DMS 273 treated with DMSO at 0.1 percent for 48 hours (cell line): Measurements from ENCODE around the gene TAX1BP1.

ENCODE experiments used
- DNase-seq: peaks from one replicate; lab custom pipeline; 2025; lab: John Stamatoyannopoulos, UW

The TAX1BP1 gene

DNA sequence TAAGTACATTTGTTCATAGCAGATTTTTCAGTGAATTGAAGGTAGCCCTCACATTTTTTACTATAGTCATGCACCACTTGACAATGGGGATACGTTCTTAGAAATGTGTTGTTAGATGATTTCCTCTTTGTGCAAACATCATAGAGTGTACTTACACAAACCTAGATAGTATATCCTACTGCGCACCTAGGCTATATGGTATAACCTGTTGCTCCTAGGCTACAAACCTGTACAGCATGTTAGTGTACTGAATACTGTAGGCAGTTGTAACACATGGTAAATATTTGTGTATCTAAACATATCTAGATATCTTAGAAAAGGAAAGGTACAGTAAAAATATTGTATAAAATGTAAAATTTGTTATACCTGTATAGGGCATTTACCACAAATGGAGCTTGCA, 41.2 kb downstream of the TAX1BP1 start:
- DNase-seq = no peak

DNA sequence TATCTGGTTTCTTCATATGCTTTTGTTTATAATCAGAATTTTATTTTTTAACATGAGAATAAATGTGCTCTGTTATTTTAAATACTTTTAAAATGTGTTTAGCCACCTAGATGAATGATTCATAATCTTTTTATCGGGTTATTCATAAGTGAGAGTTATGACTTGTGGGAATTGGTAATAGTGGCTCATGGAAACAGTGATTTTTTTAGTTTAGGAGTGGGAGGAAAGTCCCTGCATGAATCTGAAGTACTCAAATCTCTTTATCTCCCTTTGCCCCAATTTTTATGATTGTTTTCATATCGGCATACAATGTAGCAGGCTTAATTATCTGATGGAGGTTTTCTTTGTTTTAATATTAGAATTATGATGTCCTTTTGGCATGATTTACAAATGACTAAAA, 42.9 kb downstream of the TAX1BP1 start:
- DNase-seq = no peak

DNA sequence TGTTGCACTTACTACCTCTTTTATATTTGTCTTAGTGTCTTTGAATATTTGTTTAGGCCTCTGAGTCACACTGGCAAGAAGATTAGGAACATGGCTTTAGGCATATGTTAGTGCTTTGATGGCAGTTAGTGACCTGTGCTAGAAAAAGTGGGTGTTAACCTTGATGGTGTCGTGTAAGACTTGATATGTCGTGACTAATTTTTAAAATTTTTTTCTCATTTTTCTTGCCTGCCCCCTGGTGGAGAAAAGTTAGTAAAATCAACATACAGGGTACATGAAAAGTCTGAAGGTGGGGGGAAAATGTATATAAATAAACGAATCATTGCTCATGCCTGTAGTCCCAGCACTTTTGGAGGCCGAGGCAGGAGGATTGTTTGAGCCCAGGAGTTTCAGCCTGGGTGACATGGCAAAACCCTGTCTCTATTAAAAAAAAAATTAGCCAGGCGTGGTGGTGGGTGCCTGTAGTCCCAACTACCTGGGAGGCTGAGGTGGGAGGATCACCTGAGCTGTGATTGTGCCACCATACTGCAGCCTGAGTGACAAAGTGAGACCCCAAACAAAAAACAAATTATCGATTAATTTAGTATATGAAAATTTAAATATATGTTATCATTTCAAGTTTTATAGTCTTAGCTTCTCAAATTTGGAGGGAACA, 44.6 kb downstream of the TAX1BP1 start:
- DNase-seq = no peak

DNA sequence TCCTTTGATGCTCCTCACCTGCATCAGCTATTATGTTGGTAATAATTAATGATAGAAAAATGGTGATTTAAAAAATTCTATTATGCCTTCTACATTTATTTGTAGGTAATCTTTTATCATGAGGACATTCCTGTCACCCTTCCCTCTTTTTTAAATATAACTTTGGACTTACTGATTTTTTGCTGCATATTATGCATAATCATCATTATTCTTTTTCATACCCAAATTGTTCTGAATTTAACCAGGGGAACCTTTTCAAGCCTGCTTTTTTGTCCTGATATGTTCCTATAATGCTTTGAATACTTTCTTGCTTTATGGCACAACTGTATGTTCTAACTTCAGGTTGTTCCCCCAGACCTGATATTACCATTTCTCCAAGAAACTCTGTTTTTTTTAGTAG, 48.5 kb downstream of the TAX1BP1 start:
- no peak for DNase-seq

DNA sequence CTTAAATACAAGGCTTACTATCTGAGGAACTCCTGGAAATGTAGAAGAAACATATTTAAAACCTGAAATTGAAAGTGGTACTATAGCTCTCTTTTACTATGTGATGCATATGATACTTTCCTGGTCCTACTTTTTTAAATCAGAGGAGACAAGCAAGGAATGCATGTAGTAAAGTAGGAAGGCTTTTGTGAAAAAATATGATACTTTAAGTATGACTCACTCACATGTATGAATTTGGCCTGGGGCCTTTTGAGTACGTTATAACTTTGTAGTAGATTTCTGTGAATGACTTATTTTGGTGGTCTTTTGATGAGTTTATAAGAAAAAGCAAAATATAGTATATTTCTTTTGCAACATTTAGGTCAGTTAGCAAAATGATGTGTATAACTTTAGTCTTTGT, 53.8 kb downstream of the TAX1BP1 start:
- DNase-seq = no peak

DNA sequence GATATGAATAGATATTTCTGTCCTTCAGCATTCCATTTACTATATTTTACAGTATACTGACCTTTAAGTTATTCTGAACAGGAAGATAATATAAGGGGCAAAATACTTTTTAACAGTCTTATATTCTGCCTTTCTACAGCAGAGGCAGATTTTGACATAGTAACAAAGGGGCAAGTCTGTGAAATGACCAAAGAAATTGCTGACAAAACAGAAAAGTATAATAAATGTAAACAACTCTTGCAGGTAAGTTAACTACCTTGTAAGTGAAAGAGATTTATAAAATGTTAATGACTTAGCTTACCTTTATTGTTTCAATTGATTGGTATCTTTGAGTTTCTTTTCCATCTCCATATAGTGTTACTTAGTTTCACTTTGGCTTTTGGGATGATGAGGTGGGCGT, 56.0 kb downstream of the TAX1BP1 start:
- no peak for DNase-seq

DNA sequence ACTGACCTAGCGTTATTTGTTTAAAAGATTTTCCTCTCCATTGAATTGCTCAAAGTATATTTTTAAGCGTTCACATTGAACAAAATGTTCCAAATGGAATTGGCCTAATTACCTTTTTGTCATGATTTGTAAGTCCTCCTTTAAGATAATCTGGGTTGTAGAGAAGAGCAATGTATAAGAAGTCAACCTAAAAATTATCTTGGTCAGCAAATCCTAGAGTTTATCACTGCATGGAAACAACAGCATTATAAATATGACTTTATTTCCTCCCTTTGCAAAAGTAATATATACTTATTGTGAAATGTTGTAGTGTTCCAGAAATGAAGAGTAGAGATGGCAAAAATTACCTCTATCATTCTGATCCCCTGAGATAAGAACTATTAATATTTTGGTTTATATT, 59.2 kb downstream of the TAX1BP1 start:
- DNase-seq = no peak

DNA sequence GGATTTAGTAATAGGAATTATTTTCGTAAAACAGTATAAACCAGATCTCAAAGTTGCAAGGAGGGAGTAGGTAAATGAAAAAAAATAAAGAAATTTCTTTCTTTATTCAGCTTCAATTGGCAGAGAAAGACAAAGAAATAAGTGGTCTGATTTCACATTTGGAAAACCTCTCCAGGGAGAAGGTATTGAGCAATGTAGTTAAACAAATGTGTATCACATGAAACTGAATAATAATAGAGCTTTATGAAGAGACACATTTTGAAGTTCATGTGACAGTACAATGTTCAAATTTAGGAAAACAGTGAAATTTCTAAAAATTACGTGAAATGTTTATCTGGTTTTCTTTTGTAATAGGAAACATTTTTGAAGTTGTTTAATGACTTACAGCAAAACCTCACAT, 63.0 kb downstream of the TAX1BP1 start:
- no peak for DNase-seq

DNA sequence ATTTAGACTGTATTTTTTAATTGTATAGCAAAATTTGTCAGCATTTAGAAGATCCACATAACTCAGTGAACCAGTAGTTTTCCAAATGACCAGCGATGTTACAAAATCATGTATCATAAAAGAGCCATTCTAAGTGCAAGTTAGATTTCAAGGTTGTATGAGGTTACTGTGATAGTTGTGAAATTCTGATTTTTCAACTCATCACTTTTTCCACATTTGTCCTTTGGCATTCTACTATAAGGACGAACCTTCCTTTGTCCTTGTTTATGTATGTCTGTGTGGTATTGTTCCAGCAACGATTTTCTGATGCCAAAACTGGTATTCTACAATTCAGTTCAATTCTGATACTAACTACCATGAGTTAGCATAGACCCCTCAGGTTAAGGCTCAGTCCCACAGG, 64.2 kb downstream of the TAX1BP1 start:
- no peak for DNase-seq

DNA sequence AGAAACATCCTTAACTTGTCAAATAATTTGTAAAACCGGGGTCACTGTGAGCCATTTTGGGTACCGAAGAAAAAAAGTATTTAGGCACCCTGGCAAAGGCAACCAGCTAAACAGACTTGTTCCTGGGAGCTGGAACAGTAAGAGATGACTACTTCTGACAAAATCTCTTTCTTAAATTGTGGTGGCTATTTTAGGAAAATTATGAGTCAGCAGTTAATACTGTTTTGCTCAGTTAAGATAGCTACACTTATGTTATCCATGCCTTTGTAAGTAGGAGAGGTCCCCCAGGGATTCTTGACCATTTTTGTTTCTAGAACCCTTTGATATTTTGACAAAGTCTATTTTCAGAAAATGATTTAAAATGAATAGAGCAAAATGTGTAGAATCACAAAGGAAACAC, 68.7 kb downstream of the TAX1BP1 start:
- DNase-seq = no peak

DNA sequence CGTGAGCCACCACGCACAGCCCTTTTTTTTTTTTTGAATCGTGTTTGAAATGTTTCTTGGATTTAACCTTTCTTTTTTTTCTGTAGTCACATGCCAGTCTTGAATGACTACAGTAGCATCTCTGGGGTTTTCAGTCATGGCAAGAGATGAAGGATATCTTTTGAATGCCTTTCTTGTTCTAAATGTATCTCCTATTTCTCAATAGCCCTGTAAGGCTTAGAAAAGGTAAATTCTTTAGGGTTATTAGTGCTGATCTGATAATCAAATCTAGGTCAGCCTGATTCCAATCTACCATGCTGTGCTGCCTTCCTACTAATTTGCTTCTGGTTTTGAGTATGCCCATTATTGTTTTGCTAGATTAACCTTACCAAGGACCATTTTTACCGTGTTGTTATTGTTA, 70.2 kb downstream of the TAX1BP1 start:
- DNase-seq = no peak

DNA sequence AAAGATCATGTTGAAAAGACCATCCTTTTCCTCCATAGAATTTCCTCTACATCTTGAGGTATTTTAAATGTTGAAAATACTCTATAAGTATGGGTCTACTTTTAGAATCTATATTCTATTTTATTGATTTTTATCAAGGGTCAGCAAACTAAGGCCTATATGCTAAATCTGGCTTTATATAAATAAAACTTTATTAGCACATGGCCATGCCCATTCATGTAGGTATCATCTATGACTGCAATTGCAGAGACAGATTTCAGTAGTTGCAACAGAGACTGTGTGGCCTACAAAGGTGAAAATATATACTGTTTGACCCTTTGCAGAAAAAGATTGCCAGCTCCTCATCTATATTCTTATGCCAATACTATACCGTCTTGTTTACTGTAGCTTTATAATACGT, 72.7 kb downstream of the TAX1BP1 start:
- DNase-seq = no peak

DNA sequence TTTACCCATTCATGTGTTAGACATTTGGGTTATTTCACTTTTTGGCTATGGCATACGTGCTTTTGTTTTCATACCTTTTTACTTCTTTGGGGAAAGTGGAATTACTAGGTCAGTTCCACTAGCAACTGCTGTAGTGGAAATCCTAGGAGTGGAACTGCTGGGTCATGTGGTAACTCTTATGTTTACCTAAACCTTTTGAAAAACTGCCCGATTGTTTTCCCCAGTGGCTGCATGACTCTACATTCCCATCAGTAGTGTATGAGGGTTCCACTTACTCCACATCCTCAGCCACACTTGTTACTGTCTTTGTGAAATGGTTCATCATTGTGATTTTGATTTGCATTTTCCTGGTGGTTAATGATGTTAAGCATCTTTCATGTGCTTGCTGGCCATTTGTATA, 82.3 kb downstream of the TAX1BP1 start:
- DNase-seq = no peak

DNA sequence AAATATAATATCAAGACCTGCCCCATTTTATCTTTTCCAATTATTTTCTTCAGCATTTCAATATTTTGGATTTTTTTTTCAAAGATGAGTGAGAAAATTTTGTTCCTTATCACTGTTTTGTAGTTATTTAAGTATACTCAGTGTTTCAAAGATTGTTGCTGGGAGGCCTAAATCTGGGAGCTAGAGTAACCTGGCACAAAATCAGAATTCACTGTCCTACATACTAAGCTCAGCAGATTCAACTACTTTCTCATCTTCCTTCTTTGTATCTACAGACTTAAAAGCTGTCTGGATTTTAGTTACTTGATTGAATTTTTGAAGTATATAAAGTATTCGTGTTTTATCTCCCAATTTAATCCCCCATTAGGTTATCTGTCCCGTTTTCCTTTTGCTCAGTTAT, 85.9 kb downstream of the TAX1BP1 start:
- no peak for DNase-seq

DNA sequence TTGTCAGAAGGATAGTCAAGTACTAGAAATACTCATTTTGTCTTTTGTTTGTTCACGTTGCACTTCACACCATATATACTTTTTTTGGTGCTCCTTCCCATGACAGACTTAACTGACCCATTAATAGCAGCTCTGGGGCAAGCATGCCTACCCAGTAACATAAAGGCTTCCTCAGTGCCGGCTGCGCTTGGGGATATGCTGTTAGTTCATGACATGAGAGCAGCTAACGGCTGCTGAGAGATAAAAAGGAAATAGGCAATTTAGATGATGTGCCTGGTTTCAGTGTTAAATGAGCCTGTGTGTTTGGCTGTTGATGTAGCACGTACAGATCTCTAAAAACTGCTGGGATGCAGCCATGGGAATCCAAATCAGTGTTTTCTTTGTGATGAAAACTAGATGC, 86.4 kb downstream of the TAX1BP1 start:
- DNase-seq = no peak

DNA sequence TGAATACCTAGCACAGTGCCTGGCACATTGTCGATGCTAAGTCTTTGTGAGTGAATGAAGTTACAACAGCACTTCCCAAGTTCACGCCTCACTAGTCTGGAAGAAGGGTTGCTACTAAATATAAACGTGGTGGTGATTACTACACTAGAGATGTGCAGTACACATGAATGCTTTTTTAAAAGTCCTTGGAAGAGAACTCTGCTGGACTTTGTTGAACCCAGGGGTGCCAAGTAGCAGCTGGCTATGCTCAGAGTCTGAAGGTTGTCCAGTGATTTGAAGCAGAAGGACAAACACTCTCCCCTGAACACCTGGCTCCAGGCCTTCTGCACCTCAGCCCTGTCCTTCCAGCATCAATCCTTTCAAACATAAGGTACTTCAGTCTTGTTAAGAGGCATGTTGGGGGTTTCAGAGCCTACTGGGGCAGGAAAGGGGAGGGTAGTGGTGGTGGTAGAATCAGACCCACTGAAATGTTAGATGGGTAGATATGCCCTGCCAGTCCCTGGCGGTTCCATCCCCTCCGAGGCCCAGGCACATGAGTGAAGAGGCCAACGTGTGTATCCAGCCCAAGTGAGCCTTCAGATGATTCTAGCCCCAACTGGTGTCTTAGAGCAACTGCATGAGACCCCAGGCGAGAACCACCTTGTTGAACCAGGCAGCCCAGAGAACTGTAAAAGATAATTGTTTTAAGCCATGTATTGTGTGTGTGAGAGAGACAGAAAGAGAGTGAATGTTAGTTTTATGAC, 94.4 kb downstream of the TAX1BP1 start:
- no peak for DNase-seq

DNA sequence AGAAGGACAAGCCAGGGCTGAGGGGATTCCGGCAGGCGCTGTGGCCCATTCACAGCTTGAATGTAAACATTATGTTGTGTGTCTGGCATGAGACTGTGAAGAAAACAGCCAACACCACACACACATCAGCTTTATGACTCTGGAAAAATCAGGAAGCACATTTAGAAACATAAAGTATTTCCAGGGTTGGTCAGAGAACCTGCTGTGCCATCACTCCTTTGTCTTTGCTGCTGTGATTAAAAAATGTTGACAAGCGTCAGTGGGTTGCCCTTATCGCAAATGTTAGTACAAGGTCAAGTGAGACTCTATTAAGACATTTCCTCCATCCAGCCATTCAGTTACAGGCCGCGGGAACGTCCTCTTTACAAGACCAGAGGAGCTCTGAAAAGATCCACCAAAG, 95.4 kb downstream of the TAX1BP1 start:
- DNase-seq = no peak

DNA sequence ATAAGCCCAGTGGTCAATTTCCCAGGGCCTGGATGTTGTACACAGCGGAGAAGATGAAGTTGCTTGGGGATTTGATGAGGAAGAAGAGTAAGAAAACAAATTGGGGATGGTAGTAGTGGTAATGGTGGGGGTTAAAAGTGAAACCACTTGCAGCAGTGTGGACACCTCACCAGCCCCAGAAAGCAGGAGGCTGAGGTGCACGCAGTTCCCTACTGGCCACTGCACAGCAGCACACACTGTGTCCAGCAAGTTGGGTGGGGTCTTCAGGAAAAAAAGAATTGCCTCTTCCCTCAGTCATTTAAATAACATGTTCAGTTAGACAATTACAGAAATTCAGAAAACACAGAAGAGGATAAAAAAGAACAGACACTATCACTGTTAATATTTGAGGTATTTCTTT, 96.6 kb downstream of the TAX1BP1 start:
- DNase-seq = no peak

DNA sequence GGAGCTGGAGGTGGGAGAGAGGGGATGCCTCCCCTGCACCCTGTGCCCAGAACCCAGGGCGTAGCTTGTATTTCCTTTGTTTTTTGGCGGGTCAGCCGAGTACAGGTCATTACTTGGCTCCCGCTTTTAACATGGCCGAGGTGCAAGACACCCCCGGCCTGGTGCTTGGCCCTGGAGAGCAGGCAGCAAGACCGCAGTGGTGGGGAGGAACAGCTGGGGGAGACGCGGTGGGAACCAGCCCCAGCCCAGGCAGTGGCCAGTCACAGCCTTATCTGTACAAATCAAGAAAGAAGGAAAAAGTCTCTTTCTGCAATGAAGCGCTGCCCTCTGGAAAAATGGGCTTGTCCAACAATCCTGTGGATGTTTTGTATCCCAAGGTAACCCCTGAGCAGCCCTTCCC, 99.1 kb downstream of the TAX1BP1 start:
- no peak for DNase-seq

DNA sequence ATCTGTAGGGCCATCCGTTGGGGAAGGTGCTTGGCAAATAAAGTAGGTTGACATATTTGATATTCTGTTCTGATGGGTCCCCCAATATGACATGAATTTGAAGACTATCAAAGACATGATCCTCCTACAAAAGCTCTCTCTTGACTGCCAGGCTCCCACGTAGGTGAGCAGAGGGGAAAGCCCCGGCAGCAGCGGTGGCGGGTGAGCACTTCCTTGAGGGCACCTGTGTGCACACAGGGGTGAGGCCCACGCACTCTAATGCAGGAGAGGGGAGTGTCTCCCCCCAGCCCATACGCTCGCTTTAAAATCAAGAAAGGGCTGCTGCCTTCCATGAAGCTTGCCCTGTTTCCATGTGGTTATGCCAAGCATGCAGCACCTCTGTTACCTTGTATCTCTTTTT, 100.4 kb downstream of the TAX1BP1 start:
- no peak for DNase-seq

DNA sequence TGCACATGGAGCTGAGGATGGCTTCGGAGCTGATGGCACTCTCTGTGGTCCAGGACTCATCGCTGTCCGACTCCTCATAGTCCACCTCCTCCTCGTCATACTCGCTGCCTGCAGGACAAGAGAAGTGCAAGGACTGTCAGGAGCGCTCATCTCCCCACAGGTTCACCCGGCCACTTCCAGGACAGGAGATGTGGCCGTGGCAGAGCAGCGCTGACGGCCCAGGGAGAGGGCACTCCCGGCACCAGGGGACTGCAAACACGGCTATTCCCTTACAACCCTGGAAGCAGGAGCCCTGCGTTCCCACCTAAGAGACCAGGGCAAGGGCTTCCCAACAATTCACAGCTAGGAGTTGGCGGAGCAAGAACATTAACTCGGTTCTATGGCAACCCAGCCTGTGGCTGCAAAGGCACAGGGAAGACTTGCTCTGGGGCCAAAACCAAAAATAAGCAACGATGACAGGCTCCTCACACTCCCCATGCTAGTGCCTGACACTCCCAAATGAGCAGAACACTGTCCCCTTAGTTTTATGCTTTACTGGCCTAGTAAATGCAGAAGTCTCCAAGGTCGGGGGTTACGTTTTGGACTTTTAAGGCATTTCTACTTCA, 100.9 kb downstream of the TAX1BP1 start:
- DNase-seq = no peak

DNA sequence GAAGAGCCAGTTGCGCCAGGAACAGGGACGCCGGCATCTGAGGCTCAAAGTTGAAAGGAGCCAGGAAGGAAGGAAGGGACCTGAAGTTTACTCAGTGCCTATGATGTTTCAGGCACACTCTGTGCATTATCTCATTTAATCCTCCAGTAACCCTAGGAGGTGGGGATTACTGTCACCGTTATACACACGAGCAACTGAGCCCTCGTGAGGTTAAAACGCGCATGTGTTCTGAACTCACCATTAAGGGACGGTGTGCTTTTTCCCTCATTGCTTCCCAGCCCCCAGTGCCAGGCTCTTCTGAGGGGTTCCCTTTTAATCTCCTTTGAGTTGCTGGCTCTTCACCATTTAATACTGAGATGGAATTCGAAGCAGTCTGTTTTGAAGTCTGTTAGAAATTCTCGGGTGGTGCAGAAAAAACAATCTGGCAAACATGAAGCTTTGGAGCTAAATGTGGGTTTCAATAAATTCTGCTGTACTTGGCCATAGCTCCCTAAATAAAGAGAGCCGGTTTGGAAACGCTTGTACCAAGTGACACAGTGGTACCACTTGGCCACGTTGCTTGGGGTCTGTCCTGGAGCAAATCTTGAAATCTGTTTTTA, 102.2 kb downstream of the TAX1BP1 start:
- DNase-seq = no peak

DNA sequence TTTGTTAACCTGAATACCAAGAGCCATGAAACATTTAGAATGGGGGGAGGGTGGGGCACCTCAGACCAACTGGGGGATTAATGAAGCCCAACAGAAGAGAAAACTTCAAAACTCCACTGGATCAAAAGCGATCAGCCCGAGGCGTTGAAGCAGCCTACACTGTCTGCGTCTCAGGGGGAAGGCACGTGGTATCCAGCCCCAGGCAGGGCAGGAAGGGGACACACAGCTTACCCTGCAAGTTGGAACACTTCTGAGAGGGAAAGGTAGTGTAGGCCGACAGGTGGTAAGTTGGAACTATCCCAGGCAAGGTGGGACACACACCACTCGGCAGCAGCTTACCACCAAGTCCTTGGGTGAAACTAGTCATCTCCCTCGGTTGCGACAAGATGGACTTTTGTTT, 102.9 kb downstream of the TAX1BP1 start:
- DNase-seq = no peak
